Subcutaneous abdominal adipose tissue (tissue), 5 donors: ENCODE data around the gene ACTL8.
A peak's percentile ranks its signal among the peaks of the same experiment; 100 is the strongest.

Experiments used
- H3K27ac ChIP-seq: one replicate; pipeline ENCODE4 v1.7.0; 2013; ENCODE audit warnings: low read depth, mild to moderate bottlenecking, inconsistent platforms, low read length, moderate library complexity
- H3K27me3 ChIP-seq, 5 donors: one replicate each; pipeline ENCODE4 v1.7.0; 2013; ENCODE audit warnings: low read length in 5 of 5, inconsistent platforms in 1 of 5; ENCODE audit not compliant: control insufficient read depth in 5 of 5, insufficient read depth in 4 of 5
- H3K36me3 ChIP-seq, 5 donors: one replicate each; pipeline ENCODE4 v1.7.0; 2013; ENCODE audit warnings: low read length in 5 of 5; ENCODE audit not compliant: control insufficient read depth in 5 of 5, insufficient read depth in 5 of 5
- H3K4me1 ChIP-seq, 5 donors: one replicate each; pipeline ENCODE4 v1.7.0; 2013; ENCODE audit warnings: low read length in 5 of 5, mild to moderate bottlenecking in 3 of 5, moderate library complexity in 1 of 5; ENCODE audit not compliant: control insufficient read depth in 5 of 5, insufficient read depth in 5 of 5
- H3K4me3 ChIP-seq, 5 donors: one replicate each; pipeline ENCODE4 v1.7.0; 2013; ENCODE audit warnings: low read length in 5 of 5, low read depth in 1 of 5
- H3K9ac ChIP-seq, 5 donors: one replicate each; pipeline ENCODE4 v1.7.0; 2013; ENCODE audit warnings: low read length in 5 of 5, mild to moderate bottlenecking in 4 of 5, moderate library complexity in 3 of 5
- H3K9me3 ChIP-seq, 5 donors: one replicate each; pipeline ENCODE4 v1.7.0; 2013; ENCODE audit warnings: low read length in 5 of 5; ENCODE audit not compliant: control insufficient read depth in 5 of 5
- donor health status: healthy.
- donor health status: healthy.
- donor health status: healthy.
- donor health status: healthy.
- donor health status: healthy.

Gene ACTL8, protein sequence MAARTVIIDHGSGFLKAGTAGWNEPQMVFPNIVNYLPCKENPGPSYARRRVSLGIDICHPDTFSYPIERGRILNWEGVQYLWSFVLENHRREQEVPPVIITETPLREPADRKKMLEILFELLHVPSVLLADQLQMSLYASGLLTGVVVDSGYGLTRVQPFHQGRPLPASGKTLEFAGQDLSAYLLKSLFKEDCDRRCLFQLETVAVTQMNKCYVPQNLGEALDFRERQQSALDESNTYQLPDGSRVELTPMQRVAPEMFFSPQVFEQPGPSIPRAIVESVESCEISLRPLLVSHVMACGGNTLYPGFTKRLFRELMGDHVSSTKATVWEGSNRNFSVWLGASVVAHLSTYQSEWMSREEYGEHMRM

DNA sequence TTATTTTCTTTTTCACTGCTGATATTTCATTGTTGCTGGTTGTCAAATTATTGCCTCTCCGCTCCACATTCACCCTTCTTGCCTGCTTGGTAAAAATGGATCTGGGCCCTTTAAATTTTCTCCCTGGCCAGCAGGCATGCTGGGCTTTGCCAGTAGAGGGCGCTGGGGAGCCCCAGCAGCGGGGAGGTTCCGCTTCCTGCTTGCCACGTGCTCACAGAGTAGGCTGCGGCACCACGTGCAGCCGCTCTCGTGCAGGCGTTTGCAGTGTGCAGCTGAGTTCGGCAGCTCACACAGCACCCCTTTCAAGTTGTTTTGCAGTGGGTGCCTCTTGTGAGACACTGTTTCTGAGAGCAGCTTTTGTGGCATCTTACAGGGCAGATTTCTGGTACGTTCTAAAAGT lies at the start of gene ACTL8:
Gene ACTL8, plus strand, starts transcription at position 214 of the 400 bp plus-strand sequence. CDS start 67,676 bp downstream, outside the sequence.
- Histone ChIP-seq H3K9me3 (peaks cover 24 to 55% (median 55%) of the 10 kb centered on the region in 5 donors), H3K36me3 (no peaks in the 10 kb centered on the region), H3K4me3 (peak within 1 kb of the TSS in 3 of 5 donors; percentile 10 to 45 (median 32)), H3K9ac (no peak within 1 kb of the TSS), H3K4me1 (no peaks in the 10 kb centered on the region), H3K27ac (no peak within 1 kb of the TSS), H3K27me3 (peaks cover 0 to 2% (median 0%) of the 10 kb centered on the region in 5 donors)

DNA sequence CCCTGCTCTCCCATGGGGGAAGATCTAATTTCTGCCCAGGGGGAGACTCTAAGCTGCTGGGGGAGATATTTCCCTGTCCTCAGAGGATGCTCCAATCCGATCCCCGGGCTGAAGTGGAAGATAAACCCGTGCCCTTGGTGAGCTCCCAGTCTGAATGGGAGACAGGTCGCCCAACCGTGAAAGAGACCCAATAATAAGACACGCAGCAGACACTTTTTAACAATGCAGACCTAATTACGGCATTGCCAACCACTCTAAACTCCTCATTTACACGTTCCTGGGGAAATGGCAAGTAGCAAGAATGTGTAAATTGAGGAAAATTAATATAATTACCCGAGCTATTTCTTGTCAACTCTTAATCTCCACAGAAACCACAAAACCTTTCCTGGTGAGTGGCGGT lies 48.7 kb upstream of the ACTL8 start:
- Histone ChIP-seq H3K27ac (no peak overlapping the region), H3K4me3 (no peak overlapping the region), H3K9me3 (peaks cover 0 to 4% (median 0%) of the 10 kb centered on the region in 5 donors), H3K36me3 (no peaks in the 10 kb centered on the region), H3K27me3 (peaks cover 0 to 12% (median 2%) of the 10 kb centered on the region in 5 donors), H3K9ac (no peak overlapping the region), H3K4me1 (no peaks in the 10 kb centered on the region)

DNA sequence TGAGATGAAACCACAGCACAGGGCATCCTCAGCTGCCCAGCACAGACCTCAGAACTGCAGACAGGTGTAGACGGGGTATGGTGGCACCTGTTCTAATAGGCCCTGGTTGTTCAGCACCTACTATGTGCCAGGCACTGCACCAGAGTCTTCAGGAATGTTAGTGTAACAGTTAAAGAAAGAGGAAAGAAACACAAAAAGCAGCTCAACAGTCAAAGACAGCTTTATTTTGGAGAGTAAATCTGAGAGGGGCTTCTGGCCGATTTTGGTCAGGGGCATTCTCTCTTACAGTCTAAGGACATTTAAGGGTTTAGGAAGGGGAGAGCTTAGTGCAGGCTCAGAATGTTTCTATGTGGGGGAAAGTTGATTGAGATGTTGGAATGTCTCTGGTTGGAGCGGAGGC lies 45.2 kb upstream of the ACTL8 start:
- H3K9me3 ChIP-seq = peaks cover 0 to 4% (median 0%) of the 10 kb centered on the region in 5 donors
- H3K4me1 ChIP-seq = no peaks in the 10 kb centered on the region
- H3K36me3 ChIP-seq = no peaks in the 10 kb centered on the region
- H3K9ac ChIP-seq = no peak overlapping the region
- no peak overlapping the region for H3K27ac ChIP-seq
- no peak overlapping the region for H3K4me3 ChIP-seq
- H3K27me3 ChIP-seq = peaks cover 0 to 10% (median 5%) of the 10 kb centered on the region in 5 donors

DNA sequence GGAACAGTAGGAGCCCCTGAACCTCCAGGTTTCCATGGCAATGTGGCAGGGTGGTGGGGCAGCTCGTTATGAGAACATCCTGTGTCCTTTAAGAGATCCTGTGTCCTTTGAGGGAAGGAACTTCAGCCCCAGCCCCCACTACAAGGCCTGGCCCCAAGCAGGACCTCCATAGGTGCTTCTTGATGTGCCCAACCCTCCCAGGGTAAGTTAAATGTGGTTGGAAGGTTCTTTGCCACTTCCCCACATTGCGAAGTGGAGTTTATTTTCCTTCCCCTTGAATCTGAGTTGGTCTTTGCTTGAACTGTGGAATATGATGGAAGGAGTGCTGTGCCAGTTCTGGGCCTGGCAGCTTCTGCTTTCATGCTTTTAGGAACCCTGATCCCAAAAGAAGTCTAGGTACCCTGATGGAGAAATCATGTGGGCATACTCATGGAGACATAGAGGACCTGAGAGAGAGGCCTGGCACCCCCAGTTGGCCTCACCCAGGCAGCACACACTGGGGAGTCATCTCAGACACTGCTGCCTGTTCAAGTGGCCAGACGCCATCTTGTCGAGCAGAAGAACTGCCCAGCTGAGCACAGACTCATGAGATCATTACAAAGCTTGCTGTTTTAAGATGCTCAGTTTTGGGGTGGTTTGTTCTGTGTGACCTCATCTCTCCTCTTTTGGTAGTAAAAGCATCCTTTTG lies 44.1 kb upstream of the ACTL8 start:
- peaks cover 0 to 11% (median 9%) of the 10 kb centered on the region in 5 donors for H3K27me3 ChIP-seq
- H3K9me3 ChIP-seq = peaks cover 0 to 4% (median 0%) of the 10 kb centered on the region in 5 donors
- no peaks in the 10 kb centered on the region for H3K36me3 ChIP-seq
- no peak overlapping the region for H3K4me3 ChIP-seq
- no peak overlapping the region for H3K27ac ChIP-seq
- no peaks in the 10 kb centered on the region for H3K4me1 ChIP-seq
- H3K9ac ChIP-seq = no peak overlapping the region

DNA sequence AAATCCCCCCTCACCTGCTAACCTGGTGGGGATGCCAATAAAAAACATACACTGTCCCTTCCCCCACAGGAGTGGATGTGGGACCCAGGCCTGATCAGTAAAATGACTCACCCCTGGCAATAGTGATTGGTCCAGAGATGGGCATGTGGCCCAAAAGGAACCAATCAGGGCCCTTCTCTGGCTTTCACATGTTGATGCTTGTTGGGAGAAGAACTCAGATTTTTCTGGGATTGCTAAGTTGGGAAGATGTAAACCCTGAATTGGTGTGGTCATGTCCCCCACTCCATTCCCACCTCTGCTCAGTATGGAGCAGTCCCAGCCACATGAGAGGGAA lies 43.6 kb upstream of the ACTL8 start:
- H3K9me3 ChIP-seq = peaks cover 0 to 4% (median 0%) of the 10 kb centered on the region in 5 donors
- H3K4me3 ChIP-seq = no peak overlapping the region
- H3K36me3 ChIP-seq = no peaks in the 10 kb centered on the region
- H3K9ac ChIP-seq = no peak overlapping the region
- H3K27ac ChIP-seq = no peak overlapping the region
- H3K4me1 ChIP-seq = no peaks in the 10 kb centered on the region
- H3K27me3 ChIP-seq = peaks cover 0 to 10% (median 7%) of the 10 kb centered on the region in 5 donors

DNA sequence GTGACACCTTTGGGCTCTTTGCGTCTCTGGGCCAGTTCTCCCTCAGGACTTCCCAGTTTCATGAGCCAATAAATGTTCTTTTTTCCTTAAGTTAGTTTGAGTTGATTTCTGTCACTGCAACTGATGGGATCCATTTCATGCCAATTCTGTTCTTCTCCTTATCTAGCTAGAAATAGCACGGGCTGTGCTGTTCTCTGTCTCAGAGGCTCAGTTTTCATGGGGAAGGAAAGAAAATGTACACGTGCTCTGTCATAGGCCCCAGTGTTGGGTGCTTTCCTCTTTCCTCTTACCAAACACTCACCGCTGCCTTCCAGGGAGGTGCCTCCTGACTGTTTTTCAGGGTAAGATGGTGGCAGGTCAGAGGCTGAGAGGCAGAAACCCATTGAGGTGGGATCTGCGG lies 43.2 kb upstream of the ACTL8 start:
- no peaks in the 10 kb centered on the region for H3K4me1 ChIP-seq
- peaks cover 0 to 9% (median 5%) of the 10 kb centered on the region in 5 donors for H3K27me3 ChIP-seq

DNA sequence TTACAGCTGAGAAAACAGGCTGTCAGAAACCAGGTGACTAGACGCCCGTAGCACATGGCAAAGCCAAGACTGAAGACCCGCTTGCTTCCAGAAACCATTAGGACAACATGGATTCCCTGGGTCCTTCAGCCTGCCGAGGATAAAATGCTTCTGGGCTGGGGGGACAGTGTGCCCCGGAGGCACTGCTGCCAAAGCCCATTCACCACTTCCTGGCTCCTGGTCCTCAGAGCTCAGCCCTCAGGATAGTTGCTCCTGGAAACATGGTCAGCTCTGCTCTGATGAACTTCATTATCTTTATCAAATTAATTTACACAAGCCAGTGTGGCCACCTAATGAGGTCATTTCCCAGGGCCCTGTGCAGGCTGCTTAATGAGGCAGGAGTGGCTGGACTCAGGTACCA lies 41.1 kb upstream of the ACTL8 start:
- peaks cover 0 to 4% (median 0%) of the 10 kb centered on the region in 5 donors for H3K9me3 ChIP-seq
- peaks cover 0 to 24% (median 3%) of the 10 kb centered on the region in 5 donors for H3K27me3 ChIP-seq
- H3K27ac ChIP-seq = no peak overlapping the region
- H3K9ac ChIP-seq = no peak overlapping the region
- no peaks in the 10 kb centered on the region for H3K36me3 ChIP-seq
- H3K4me3 ChIP-seq = no peak overlapping the region
- H3K4me1 ChIP-seq = no peaks in the 10 kb centered on the region

More for the DNA sequence above, 43.2 kb upstream of the ACTL8 start:
- Histone ChIP-seq H3K36me3 (no peaks in the 10 kb centered on the region), H3K4me3 (no peak overlapping the region), H3K27ac (no peak overlapping the region), H3K9me3 (peaks cover 0 to 4% (median 0%) of the 10 kb centered on the region in 5 donors), H3K9ac (no peak overlapping the region)

DNA sequence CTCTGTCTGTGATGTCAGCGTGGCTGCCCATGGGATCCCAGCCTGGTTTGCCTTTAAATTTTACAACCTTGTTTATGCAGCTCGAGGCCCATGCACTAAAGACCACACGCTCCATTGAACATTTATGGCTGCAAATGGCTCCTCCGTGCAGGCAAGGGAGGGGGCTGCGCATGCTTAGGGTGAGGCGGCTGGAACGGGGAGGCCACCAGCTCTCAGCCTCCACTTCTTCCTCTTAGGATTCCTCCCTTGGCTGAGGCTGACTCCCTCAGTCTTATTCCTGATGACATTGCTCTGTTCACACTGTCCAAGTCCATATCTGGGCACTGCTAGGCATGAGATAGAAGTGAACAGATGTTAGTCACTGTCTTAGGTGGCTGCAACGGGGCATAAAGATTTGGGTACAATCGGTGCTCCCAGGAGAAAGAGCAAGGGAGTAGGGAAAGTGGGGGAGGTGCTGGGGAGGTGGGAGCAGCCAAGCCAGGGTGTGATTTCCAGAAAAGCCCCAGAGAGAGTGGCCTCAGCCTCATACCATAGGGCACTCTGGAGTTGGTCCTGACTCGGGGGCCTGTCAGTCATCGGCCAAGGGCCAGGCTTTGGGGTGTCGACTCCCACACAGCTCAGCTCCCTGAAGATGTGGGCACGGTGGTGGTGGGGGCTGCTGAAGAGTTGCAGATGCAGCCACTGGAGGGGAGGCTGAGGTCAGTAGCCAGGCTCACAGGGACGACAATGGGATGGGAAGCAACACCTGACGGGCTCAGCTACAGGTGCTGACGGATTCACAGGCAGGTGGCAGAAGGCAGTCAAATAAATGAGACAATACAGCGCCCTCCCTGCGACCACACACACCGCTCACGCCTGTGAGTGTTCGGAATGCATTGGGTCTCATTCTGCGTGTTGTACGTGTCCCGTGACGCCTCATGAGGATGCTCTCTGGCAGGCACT lies 37.3 kb upstream of the ACTL8 start:
- H3K4me3 ChIP-seq = no peak overlapping the region
- H3K9ac ChIP-seq = no peak overlapping the region
- H3K27me3 ChIP-seq = peaks cover 0 to 24% (median 3%) of the 10 kb centered on the region in 5 donors
- H3K9me3 ChIP-seq = no peaks in the 10 kb centered on the region
- H3K27ac ChIP-seq = no peak overlapping the region
- H3K4me1 ChIP-seq = no peaks in the 10 kb centered on the region
- H3K36me3 ChIP-seq = no peaks in the 10 kb centered on the region

DNA sequence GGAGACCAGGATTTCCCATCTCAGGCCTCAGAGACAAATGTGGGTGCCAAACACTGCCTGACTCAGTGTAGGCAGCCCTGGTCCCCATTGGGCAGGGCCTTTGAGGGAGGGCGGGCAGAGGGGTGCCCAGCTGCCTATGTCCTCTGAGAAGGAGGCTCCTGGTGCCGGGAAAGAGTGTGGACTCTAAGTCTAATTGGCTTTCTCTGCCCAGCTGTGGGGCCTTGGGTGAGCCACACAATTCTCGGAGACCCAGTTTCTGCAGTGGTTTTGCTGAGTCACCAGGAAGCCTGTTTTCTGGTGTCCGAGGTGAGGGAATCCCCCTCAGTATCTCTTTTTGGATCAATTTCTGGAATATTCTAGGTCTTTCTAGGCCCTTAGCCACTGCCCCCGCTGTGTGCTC lies 35.3 kb upstream of the ACTL8 start:
- no peaks in the 10 kb centered on the region for H3K4me1 ChIP-seq

More for the DNA sequence above, 35.3 kb upstream of the ACTL8 start:
- H3K27ac ChIP-seq = no peak overlapping the region
- H3K36me3 ChIP-seq = no peaks in the 10 kb centered on the region
- no peak overlapping the region for H3K4me3 ChIP-seq
- H3K27me3 ChIP-seq = peaks cover 0 to 20% (median 3%) of the 10 kb centered on the region in 5 donors
- no peaks in the 10 kb centered on the region for H3K9me3 ChIP-seq
- no peak overlapping the region for H3K9ac ChIP-seq
